HG03097 (cell line): ENCODE measurements around the gene ACACA.

Experiments
- ATAC-seq: cut with Tn5 transposase; IDR thresholded peaks from one replicate; pipeline ENCODE4 v1.9.1; 2021; ENCODE audit not compliant: unreplicated experiment, low FRiP score

Gene ACACA

DNA sequence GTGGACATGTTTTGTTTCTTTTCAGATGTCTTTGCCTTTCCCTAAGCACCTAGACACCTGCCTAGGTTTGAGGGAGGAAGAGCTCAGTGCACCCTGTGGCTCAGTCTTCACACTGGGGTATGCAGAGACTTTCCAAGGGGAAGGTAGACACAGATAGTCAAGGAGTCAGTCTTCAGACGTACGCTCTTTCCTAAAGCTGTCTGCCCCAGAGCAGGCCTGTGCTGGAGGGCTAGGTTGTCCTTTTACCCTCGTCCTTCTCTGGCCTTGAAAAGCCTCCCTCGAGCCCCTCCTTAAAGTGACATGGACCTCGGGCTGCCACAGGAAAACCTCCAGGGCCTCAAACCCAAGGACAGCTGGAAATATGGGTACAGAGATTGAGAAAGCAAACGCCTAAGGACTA, 354.2 kb downstream of the ACACA start:
- no peak for ATAC-seq

DNA sequence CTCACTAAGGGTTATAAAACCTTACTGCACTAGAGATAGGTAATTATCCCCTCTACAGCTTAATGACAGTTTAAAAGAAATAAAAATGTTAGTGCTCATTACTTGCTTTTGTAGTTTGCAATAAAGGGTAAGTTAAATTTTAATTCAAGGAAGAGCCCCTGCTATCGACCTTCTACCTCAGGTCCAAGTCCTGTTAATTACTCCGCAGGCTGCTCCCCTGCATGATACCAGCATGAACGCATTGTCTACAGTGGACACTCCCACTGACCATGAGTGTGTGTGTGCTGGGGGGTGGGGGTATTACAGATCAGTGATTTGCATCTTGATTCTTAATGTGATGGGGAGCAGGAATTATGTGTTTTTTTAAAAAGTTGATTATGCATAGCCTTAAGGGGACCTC, 354.8 kb downstream of the ACACA start:
- ATAC-seq = no peak

DNA sequence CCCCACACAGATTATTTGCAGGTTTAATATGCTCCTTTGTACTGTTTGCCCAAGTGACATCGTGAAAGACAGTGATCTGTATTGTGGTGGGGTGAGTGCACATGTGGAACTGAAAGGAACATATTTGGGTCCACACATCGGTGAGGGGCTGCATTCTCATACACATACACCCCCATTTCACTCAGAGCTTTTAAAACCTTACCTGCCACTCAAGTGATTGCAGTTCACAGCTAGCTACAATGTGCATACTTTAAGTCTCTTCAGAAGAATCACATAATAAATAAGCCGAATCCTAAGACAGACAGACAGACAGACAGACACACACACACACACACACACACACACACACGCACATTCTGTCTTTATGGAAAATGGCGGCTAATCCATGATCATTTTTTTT, 355.3 kb downstream of the ACACA start:
- no peak for ATAC-seq

DNA sequence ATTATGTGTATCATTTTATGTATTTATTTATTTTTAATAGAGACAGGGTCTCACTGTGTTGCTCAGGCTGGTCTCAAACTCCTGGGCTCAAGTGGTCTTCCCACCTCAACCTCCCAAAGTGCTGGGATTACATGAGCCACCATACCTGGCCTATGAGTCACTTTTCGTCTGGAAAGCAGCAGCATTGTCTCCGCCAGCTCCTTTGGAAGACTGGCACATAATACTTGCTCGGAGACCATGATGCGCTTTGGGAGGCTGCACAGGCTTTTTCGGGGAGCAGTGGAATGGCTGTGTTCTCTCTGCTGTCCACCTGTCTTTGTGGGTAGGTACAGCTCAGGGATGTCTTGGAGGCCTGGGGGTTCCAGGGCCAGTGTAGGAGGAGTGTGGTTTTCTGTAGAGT, 355.7 kb downstream of the ACACA start:
- ATAC-seq = no peak

DNA sequence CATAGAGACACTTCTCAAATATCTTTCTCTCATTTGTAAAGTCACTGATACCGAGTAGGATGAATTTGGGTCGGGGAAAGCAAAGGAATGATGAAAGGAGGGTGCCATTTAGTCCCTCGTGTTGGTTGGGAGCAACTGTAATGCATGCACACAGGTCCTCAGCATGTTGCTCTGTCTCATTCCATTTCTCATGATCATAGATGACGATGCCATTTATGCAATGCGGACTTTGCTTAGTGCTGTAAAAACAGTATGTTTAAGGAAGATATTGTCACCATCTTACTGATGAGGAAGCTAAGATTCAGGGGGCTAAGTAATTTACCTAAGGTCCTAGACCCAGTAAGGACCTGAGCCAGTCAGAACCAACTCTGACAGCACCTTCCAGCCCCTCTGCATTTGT, 357.8 kb downstream of the ACACA start:
- ATAC-seq = no peak

DNA sequence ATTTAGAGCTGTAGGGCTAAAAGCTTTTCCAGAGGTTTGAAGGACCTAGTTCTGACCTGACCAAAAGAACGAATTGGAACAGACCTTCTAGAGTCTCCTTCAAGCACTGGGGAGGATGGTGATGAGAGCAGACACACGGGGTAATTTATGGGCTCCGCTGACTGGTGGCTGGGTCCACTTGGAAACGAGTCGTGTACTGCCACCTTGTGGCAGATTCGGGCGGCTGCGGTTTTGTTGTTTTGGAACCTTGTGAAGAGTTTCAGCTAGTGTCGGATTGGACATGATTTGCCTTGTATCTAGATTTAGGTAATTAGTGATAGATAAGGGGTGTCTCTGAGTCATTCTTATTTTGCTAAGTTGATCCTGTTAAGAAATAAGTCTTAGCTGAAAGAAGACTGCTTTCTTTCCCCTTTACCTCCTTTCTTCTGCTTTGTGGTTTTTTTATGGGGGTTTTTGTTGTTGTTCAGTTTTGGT, 359.0 kb downstream of the ACACA start:
- ATAC-seq = no peak

DNA sequence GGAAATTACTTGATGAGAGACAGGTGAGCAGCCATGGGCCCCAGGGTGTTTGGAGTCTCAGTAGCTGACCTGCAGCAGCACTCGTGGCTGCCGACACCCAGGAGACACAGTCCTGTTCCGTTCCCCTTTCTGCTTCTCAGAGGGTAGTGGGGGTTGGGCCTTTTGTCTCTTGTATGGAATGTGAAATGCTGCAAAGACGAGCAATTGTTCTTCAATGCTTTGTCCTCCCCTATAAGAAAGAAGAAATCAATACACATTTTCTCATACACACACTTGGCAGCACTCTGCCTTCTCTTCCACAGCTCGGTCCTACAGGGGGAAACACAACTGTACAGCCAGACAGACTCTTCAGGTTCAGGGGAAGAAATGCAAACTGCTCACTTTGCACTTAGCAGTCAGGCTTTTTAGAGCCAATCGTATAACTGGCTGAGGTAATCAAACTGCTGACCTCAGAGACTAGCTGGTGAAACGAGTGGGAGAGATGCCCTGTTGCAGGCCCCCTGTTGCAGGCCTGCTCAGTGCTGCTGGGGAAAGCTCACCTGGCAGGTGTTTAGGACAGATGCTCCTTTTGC, 361.2 kb downstream of the ACACA start:
- ATAC-seq = no peak

DNA sequence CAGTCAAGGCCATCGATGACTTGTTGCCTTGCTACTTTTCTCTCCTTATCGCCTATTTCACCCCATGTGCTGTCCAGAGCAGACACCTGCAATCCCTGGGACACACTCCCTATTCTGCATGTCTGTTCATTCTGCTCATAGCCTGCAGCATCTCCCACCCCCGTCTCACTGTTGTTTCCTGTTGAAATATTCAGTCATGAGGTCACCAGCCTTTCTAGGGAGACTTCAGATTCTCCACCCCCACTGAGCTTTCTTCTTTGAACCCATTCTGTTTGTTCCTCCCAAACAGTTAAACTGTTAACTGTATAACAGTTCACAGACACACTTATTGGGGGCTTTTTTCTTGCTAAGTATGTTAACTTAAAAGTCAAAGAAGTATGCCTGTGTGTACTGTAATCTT, 363.4 kb downstream of the ACACA start:
- ATAC-seq = no peak

DNA sequence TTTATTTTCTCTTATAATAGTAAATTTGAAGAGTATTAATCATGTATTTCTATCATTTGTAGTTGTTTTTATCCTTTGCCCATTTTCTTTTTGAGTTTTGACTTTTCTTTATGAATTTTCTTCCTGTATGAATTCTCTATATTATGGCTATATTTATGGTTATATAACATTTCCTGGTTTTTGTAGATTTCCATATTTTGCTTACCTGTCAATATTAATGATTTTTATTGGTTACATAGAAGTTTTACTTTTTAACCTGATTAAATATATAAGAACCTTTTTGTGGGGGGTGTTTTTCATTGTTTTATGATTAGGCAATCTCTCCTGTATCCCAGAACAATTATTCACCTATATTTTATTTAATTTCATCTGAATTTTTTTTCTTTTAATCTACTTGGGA, 364.7 kb downstream of the ACACA start:
- no peak for ATAC-seq

DNA sequence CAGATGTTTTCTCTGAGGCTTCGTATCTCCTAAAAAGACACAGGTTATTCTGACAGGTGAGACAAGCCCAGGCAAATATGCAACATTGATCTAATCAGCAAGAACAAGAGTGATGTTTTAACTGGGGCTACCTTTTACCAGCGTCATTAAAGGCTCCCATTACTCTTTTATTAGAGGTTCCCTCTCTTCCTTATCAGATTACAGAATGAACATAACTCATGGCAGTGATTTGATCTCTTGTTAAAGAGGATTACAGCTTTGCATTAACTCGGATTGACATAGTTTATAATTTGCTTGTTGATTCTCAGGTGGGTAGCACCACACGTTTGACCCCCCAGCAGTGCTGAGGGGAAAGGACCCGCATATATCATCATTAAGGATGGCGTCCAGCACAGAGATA, 367.4 kb downstream of the ACACA start:
- no peak for ATAC-seq

DNA sequence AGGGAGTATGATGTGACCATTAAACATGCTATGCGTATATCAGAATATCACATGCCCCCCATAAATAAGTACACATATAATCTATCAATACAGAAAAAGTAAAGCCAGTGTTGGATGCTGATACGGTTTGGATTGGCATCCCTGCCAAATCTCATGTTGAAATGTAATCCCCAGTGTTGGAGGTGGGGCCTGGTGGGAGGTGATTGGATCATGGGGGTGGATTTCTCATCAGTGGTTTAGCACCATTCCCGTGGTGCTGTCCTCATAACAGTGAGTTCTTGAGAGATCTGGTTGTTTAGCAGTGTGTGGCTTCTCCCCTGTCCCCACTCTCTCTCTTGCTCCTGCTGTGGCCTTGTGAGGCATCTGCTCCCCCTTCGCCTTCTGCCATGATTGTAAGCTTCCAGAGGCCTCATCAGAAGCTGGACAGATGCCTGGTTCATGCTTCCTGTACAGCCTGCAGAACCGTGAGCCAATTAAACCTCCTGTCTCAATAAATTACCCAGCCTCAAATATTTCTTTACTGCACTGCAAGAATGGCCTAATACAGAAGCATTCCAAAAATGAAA, 369.0 kb downstream of the ACACA start:
- no peak for ATAC-seq
